Smooth muscle cell of the pulmonary artery (primary cell): ENCODE measurements around the gene KDSR. TPM values are rescaled to one million over a fixed set of nuclear protein-coding genes. Genes with fewer than 3 reads are reported as not detected.

Experiments used
- total RNA-seq: library from RNA; depleted of rRNA; stranded (reverse); fragments of >200 nt; gene quantifications from 2 replicates; pipeline ENCODE4 v1.2.3, GENCODE V29; 2014

The KDSR gene, protein sequence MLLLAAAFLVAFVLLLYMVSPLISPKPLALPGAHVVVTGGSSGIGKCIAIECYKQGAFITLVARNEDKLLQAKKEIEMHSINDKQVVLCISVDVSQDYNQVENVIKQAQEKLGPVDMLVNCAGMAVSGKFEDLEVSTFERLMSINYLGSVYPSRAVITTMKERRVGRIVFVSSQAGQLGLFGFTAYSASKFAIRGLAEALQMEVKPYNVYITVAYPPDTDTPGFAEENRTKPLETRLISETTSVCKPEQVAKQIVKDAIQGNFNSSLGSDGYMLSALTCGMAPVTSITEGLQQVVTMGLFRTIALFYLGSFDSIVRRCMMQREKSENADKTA
- 48.3 and 64.0 TPM in 2 replicates for total RNA-seq

GRCh38 chr18:63367053-63367953 is at the start of gene KDSR:
Gene KDSR (minus strand): TSS chr18:63367206. CDS start chr18:63367118, 88 bp downstream.

DNA sequence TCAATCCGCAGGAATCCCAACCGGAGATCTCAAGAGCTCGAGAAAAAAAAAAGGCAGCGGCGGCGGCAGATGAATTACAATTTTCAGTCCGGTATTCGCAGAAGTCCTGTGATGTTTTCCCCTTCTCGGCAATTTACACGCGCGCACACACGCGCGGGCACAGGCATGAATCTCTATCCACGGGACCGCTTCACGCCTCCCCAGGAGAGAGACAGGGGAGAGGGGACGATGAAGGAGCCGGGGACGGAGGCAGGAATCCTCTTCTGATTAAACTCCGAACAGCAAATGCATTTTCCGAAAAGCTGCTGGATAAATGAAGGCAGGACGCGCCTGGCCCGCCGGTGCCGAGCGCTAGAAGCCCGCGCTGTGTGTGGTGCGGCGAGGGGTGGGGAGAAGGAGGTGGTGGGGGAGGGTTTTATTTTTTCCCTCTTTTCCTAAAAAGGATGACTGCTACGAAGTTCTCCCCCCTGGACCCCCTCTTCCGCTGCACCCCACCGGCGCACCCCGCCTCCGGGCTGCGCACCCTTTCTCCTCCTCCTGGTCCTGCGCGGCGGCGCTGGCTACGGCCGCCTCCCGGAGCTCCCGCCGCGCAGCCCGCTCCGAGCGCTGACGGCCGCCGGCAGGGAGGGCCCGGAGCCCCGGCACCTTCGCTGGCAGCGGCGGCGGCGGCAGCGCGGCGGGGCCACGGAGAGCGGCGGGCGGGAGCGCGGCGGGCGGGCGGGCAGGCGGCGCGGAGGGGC is 47.5 kb downstream of the KDSR start, which contains the start of gene BCL2:
Gene BCL2 (minus strand): TSS at position 387 of the 740 bp plus-strand sequence.

Other genes with a start within 250 kb of the KDSR start
- gene BCL2, start 47.4 kb downstream of the KDSR start, total RNA-seq = 0.92 and 3.1 TPM in 2 replicates
- gene VPS4B, start 55.3 kb upstream of the KDSR start, total RNA-seq = 38.7 and 48.4 TPM in 2 replicates
- 0.07 TPM in 1 of 2 replicates, not detected in the other for gene SERPINB5, start 109.8 kb upstream of the KDSR start, total RNA-seq
- not detected in 2 replicates for gene SERPINB12, start 175.2 kb upstream of the KDSR start, total RNA-seq
- not detected in 2 replicates for gene SERPINB13, start 220.1 kb upstream of the KDSR start, total RNA-seq